T-helper 2 cell (primary cell): Measurements from ENCODE around the gene SH3RF2.
"Not testable (repeated sequence)": the region's sequence is repeated elsewhere in the genome, so short reads cannot be mapped to it uniquely, and the experiment has no call there.

Experiments used
- DNase-seq, 5 experiments: peaks; one replicate each; pipeline versions ENCODE4 v3.0.0 to v3.0.0-alpha.2; 2012 to 2022

SH3RF2 gene

GRCh38 chr5:145980259-145980658, 43.9 kb downstream of the SH3RF2 start:
- no peak for DNase-seq

GRCh38 chr5:145980718-145981117, 44.3 kb downstream of the SH3RF2 start:
- no peak for DNase-seq

GRCh38 chr5:145981589-145982571, 45.5 kb downstream of the SH3RF2 start:
- DNase-seq, result no peak

- DNase-seq, result no peak
Observed at GRCh38 chr5:145982572-145983318, 46.4 kb downstream of the SH3RF2 start.

GRCh38 chr5:145983446-145983845, 47.1 kb downstream of the SH3RF2 start:
- no peak for DNase-seq

DNA sequence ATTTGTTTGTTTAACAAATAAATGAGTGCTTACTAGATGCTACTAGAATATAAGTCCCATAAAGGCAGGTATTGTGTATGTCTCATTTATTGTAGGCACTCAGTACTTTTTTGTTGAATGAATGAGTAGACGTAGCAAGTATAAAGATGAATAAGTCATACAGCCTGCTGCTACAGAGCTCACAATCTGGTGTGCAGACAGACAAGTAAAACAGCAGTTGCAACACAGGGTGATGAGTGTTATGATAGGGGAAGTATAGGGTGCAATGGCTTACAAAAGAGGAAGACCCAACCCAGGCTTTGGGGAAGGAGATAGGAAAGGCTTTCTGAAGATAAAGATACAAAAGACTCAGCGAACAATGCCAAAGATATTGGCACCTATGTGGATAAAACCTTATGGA, 47.7 kb downstream of the SH3RF2 start:
- DNase-seq, result no peak

- DNase-seq, result no peak
Observed at GRCh38 chr5:145987856-145988255, 51.5 kb downstream of the SH3RF2 start.

- DNase-seq, result no peak
Observed at GRCh38 chr5:145988993-145989392, 52.6 kb downstream of the SH3RF2 start.

DNA sequence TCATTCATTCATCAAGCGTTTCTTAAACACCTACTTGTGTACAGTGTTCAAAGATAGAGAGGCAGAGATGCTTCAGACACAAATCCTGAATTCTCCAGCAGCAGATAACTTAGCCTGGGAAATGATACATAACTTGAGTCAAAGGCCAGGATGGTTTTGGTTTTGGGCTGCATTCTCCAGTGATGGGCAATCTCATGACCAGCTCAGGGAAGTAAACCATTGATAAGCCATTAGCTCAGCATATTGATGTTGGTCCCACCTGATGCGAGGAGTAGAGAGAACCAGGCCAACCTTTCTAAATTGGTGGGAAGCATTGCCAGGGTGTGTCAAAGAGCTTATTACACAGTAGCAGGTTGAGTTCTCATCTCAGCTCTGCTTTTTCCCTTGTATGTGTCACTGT, 53.0 kb downstream of the SH3RF2 start:
- DNase-seq, result no peak

- DNase-seq, result no peak
Observed at GRCh38 chr5:145990170-145990569, 53.8 kb downstream of the SH3RF2 start.

- DNase-seq, result no peak
Observed at GRCh38 chr5:145991044-145991575, 54.7 kb downstream of the SH3RF2 start.

DNA sequence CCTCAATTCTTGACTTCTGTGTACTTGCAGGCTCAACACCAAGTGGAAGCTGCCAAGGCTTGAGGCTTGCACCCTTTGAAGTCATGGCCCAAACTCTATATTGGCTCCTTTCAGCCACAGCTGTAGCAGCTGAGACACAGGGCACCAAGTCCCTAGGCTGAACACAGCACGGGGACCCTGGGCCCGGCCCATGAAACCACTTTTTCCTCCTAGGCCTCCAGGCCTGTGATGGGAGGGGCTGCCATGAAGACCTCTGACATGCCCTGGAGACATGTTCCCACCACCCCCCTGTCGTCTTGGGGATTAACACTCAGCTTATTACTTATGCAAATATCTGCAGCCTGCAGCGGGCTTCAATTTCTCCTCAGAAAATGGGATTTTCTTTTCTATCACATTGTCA, 57.2 kb downstream of the SH3RF2 start:
- not testable (repeated sequence) for DNase-seq

- no peak for DNase-seq
Observed at GRCh38 chr5:145996135-145996534, 59.8 kb downstream of the SH3RF2 start.

GRCh38 chr5:145999208-145999607, 62.8 kb downstream of the SH3RF2 start:
- DNase-seq, result peak in 1 of 5 experiments; percentile 56

DNA sequence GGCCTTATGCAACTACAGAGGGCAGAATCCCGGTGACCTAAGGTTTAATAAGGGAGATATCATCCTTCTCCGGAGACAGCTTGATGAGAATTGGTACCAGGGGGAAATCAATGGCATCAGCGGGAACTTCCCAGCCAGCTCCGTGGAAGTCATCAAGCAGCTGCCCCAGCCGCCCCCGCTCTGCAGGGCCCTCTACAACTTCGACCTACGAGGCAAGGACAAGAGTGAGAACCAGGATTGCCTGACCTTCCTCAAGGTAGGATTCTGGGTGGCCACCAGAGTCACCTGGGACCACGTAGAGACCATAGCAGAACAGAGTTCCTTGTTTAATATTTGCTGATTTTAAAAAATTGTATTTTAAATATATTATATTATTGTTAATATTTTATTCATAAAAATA, 63.7 kb downstream of the SH3RF2 start:
- no peak for DNase-seq

DNA sequence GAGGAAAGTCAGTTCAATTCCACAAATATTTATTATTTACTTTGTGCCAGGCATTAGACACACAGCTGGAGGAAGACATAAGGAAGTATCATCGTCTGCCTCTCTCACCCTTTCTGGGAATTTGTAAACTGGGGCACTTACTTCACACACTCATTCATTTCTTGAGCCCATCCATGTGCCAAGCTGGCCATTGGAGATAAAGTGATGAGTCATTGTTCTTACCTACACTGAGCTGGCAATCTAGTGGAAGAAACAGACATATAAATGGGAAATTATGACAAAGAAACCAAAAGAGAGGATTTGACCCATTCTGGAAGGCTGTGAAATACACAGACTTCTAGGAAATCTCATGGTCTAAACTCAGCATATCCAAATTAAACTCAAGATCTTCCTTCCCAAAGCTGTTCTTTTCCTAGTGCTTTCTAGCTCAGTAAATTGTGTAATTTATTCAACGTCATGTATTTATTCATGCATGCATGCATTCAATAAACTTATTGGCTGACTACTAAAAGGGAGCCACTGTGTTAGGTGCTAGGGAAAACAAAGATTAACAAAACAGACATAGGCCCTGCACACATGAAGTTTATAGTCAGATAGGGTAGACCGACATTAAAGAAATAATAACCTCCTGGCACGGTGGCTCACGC, 65.3 kb downstream of the SH3RF2 start:
- DNase-seq, result no peak

DNA sequence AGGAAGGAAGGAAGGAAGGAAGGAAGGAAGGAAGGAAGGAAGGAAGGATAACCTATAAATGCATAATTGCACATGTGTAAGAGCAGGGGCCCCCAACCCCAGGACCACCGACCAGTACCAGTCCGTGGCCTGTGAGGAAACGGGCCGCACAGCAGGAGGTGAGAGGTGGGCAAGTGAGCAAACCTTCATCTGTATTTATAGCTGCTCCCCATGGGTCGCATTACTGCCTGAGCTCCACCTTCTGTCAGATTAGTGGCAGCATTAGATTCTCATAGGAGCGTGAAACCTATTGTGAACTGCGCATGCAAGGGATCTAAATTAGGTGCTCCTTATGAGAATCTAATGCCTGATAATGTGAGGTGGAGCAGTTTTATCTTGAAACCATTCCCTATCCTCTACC, 66.1 kb downstream of the SH3RF2 start:
- no peak for DNase-seq

DNA sequence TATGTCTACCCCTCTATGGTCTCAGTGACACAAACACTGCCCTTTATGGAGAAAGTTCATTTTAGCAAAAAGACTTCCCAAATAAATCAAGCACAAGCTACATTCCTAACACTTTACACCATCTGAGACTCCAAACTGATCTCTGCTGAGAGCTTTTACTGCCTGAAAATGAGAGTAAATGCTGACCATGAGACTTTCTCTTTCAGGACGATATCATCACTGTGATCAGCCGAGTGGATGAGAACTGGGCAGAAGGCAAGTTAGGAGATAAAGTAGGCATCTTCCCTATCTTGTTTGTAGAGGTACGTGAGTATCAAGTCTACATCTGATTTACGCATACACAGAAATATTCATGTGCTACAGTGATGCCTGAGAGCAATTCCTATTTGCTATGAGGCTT, 67.5 kb downstream of the SH3RF2 start:
- no peak for DNase-seq

DNA sequence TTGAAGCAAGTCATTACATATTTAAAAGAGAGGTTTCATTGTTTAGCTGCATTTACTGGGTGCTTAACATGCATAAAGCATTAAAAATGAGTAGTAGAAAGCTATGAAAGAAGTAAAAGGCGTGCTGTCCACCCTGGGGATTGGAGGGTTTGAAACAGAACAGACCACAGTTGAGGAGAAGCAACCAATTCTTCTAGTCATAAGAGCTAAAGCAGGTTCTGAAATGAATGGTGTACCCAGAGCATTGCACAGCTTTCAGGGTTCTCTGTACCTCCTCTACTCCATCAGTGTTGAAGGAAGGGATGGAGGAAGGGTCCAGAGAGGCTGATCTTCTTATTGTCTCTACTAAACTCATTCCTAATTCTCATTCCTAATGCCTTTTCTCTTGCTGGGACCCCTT, 68.9 kb downstream of the SH3RF2 start:
- DNase-seq, result no peak

GRCh38 chr5:146005723-146006122, 69.3 kb downstream of the SH3RF2 start:
- no peak for DNase-seq

GRCh38 chr5:146006470-146007190, 70.3 kb downstream of the SH3RF2 start:
- DNase-seq, result no peak

DNA sequence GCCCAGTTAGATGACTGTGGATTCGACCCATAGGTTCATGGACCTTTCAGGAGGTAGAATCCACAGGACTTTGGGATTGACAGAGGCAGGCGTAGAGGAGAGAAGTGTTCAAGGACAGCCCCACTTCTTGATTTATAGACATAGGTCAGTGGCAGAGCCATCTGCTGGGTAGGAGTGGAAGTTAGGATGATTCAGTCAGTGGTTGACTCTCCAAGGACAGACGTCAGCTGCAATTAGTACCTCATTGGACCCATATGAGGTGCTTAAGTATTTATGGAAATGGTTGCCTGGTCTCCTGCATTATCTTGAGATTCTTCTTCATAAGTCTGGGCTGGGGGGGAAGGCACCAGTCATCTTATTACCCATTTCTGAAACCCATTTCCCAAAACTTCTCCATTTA, 70.9 kb downstream of the SH3RF2 start:
- no peak for DNase-seq
